Mammary epithelial cell (primary cell): ENCODE measurements around the gene GALNT3.

Source experiments
- EZH2 ChIP-seq: IDR thresholded peaks from 2 replicates; pipeline ENCODE4 v1.6.1; 2012; ENCODE audit warnings: low read length, inconsistent platforms, borderline replicate concordance
- TF ChIP-seq, protein P1 (sequence below), 2 donors: IDR thresholded peaks in 1 of 2; conservative IDR thresholded peaks in 1 of 2; 2 replicates each; pipeline ENCODE4 v1.5.1; 2011 to 2012; ENCODE audit warnings: inconsistent platforms in 2 of 2, low read length in 2 of 2, mild to moderate bottlenecking in 2 of 2, control low read depth in 1 of 2, low read depth in 1 of 2; ENCODE audit not compliant: insufficient read depth in 1 of 2; ENCODE audit errors: extremely low read depth in 1 of 2

GRCh38 chr2:165804719-165805118, 10.7 kb upstream of the GALNT3 start:
- TF ChIP-seq, protein P1, sequence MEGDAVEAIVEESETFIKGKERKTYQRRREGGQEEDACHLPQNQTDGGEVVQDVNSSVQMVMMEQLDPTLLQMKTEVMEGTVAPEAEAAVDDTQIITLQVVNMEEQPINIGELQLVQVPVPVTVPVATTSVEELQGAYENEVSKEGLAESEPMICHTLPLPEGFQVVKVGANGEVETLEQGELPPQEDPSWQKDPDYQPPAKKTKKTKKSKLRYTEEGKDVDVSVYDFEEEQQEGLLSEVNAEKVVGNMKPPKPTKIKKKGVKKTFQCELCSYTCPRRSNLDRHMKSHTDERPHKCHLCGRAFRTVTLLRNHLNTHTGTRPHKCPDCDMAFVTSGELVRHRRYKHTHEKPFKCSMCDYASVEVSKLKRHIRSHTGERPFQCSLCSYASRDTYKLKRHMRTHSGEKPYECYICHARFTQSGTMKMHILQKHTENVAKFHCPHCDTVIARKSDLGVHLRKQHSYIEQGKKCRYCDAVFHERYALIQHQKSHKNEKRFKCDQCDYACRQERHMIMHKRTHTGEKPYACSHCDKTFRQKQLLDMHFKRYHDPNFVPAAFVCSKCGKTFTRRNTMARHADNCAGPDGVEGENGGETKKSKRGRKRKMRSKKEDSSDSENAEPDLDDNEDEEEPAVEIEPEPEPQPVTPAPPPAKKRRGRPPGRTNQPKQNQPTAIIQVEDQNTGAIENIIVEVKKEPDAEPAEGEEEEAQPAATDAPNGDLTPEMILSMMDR (conservative IDR thresholded peaks at IDR 0.05 in 1 of 2, IDR thresholded peaks at IDR 0.05 in 1 of 2; ENCODE audit: extremely low read depth in 1 of 2, insufficient read depth in 1 of 2, low read depth in 1 of 2, low read length in 2 of 2) = no peak
- no peak for TF ChIP-seq EZH2
